A549 (cell line): ENCODE measurements around the gene APLP2. TPM values are rescaled to one million over a fixed set of nuclear protein-coding genes. Genes with fewer than 3 reads are reported as not detected.

ENCODE experiments used
- ATAC-seq, 2 experiments: fragments of 200-7000 bp in 1 of 2; fragments of >200 bp in 1 of 2; cut with Nextera tagmentation in 1 of 2; cut with Tn5 transposase in 1 of 2; 3 replicates each; pipeline versions ENCODE4 v1.8.0 to v1.9.1; 2018 to 2020; ENCODE audit warnings: mild to moderate bottlenecking in 1 of 2, moderate library complexity in 1 of 2
- CTCF ChIA-PET: fragments of 300-600 bp; sonication (Branson Sonifier 250); formaldehyde crosslinking; extraction: SDS; loops from one replicate; lab custom pipeline; 2021; ENCODE audit warnings: antibody characterized with exemption, inconsistent platforms; lab: Yijun Ruan, JAX
- POLR2A ChIA-PET: fragments of 350-600 bp; formaldehyde crosslinking; extraction: SDS; loops from one replicate; lab custom pipeline; 2021; ENCODE audit warnings: antibody characterized with exemption, inconsistent platforms; lab: Yijun Ruan, JAX
- DNase-seq, 2 experiments: peaks; one replicate each; pipeline versions ENCODE4 v3.0.0 to v3.0.0-alpha.2; 2011 to 2016; ENCODE audit warnings: low read depth in 1 of 2, low spot score in 1 of 2
- FAIRE-seq: peaks from 2 replicates; lab custom pipeline; 2011; peaks lifted over from hg19 to GRCh38; lab: Jason Lieb, UNC
- H3K27ac ChIP-seq, 2 experiments: fragments of >200 bp; sonication (Bioruptor Twin); formaldehyde crosslinking; 3 replicates each; pipeline ENCODE4 v1.5.1; 2016 to 2017
- H3K4me1 ChIP-seq: fragments of >200 bp; sonication (Bioruptor Twin); formaldehyde crosslinking; 3 replicates; pipeline ENCODE4 v1.6.1; 2016
- H3K4me2 ChIP-seq: fragments of >200 bp; sonication (Bioruptor Twin); formaldehyde crosslinking; 3 replicates; pipeline ENCODE4 v1.6.1; 2016
- H3K4me3 ChIP-seq: fragments of >200 bp; sonication (Bioruptor Twin); formaldehyde crosslinking; 3 replicates; pipeline ENCODE4 v1.5.1; 2016
- H3K9me3 ChIP-seq: fragments of >200 bp; sonication (Bioruptor Twin); formaldehyde crosslinking; 3 replicates; pipeline ENCODE4 v1.6.1; 2016
- CHD4 ChIP-seq: fragments of 200-600 bp; sonication (generic); IDR thresholded peaks from 2 replicates; pipeline ENCODE4 v1.6.1; 2016; ENCODE audit warnings: antibody characterized with exemption, mild to moderate bottlenecking, borderline replicate concordance
- EP300 ChIP-seq, 2 experiments: fragments of >200 bp; sonication (Bioruptor Twin); formaldehyde crosslinking; IDR thresholded peaks; 2 replicates in 1 of 2; 3 replicates in 1 of 2; pipeline ENCODE4 v1.6.1; 2016 to 2017
- ESRRA ChIP-seq: fragments of 150-350 bp; IDR thresholded peaks from 2 replicates; pipeline ENCODE4 v1.6.1; 2014; ENCODE audit warnings: mild to moderate bottlenecking, low read length, borderline replicate concordance
- FOSL2 ChIP-seq, 2 experiments: fragments of 450-650 bp in 1 of 2; fragments of >200 bp in 1 of 2; sonication (Bioruptor Twin) in 1 of 2; formaldehyde crosslinking; IDR thresholded peaks; 2 replicates each; pipeline versions ENCODE4 v1.5.0 to v1.6.1; 2016 to 2020; ENCODE audit warnings: mild to moderate bottlenecking in 1 of 2, moderate library complexity in 1 of 2
- FOXS1 ChIP-seq: fragments of 250-450 bp; sonication (Bioruptor Pico); IDR thresholded peaks from 2 replicates; pipeline ENCODE4 v1.5.0; 2020; ENCODE audit warnings: mild to moderate bottlenecking, moderate library complexity
- GATA3 ChIP-seq: IDR thresholded peaks from 2 replicates; pipeline ENCODE4 v1.6.1; 2012; ENCODE audit warnings: borderline replicate concordance
- HDAC2 ChIP-seq: fragments of 200-600 bp; sonication (generic); IDR thresholded peaks from 2 replicates; pipeline ENCODE4 v1.6.1; 2016
- HOXB5 ChIP-seq: fragments of 250-450 bp; sonication (Bioruptor Pico); IDR thresholded peaks from 2 replicates; pipeline ENCODE4 v1.5.0; 2020; ENCODE audit warnings: mild to moderate bottlenecking, moderate library complexity
- JUNB ChIP-seq: fragments of >200 bp; sonication (Bioruptor Twin); formaldehyde crosslinking; IDR thresholded peaks from 2 replicates; pipeline ENCODE4 v1.6.1; 2016
- KDM5A ChIP-seq: fragments of 200-600 bp; sonication (generic); IDR thresholded peaks from 2 replicates; pipeline ENCODE4 v1.6.1; 2016; ENCODE audit warnings: antibody characterized with exemption, mild to moderate bottlenecking
- POLR2AphosphoS2 ChIP-seq: conservative IDR thresholded peaks from 2 replicates; pipeline ENCODE4 v1.6.1; 2012; ENCODE audit warnings: low read length, improper control_type of control experiment, inconsistent platforms
- RAD21 ChIP-seq, 2 experiments: fragments of >200 bp in 1 of 2; sonication (Bioruptor Twin) in 1 of 2; formaldehyde crosslinking in 1 of 2; IDR thresholded peaks in 1 of 2; conservative IDR thresholded peaks in 1 of 2; 2 replicates in 1 of 2; 3 replicates in 1 of 2; pipeline ENCODE4 v1.6.1; 2012 to 2018; ENCODE audit warnings: inconsistent platforms in 1 of 2
- RARB ChIP-seq: fragments of 250-450 bp; sonication (Bioruptor Pico); IDR thresholded peaks from 2 replicates; pipeline ENCODE4 v1.8.0; 2021; ENCODE audit warnings: mild to moderate bottlenecking, moderate library complexity
- SMC3 ChIP-seq: fragments of >200 bp; sonication (Bioruptor Twin); formaldehyde crosslinking; IDR thresholded peaks from 3 replicates; pipeline ENCODE4 v1.6.1; 2018; ENCODE audit warnings: inconsistent platforms
- TP53 ChIP-seq: fragments of 250-450 bp; sonication (Bioruptor Pico); IDR thresholded peaks from 2 replicates; pipeline ENCODE4 v1.5.0; 2021; ENCODE audit warnings: mild to moderate bottlenecking, moderate library complexity
- WGBS: methylation state at CpG from one replicate; pipeline ENCODE4 v1.1.6; 2017; ENCODE audit errors: missing lambda C conversion rate; 5-methylcytosine and 5-hydroxymethylcytosine counted together
- polyA plus RNA-seq, 4 experiments: library from polyadenylated mRNA; depleted of rRNA in 3 of 4; stranded (reverse); fragments of >200 nt; fragmentation: RNase III in 1 of 4; extraction: RNeasy Plus Mini Kit Qiagen cat#74134 plus additional on column Dnase treatment in 1 of 4; gene quantifications; 2 replicates in 3 of 4; 3 replicates in 1 of 4; pipeline ENCODE4 v1.2.3, GENCODE V29; 2011 to 2017
- TF ChIP-seq, protein P1 (sequence below): fragments of 150-350 bp; IDR thresholded peaks from 2 replicates; pipeline ENCODE4 v1.6.1; 2014; ENCODE audit warnings: low read depth, mild to moderate bottlenecking, low read length
- TF ChIP-seq, protein P2 (sequence below): fragments of >200 bp; sonication (Bioruptor Twin); formaldehyde crosslinking; IDR thresholded peaks from 3 replicates; pipeline ENCODE4 v1.5.1; 2016
- TF ChIP-seq, protein P3 (sequence below): fragments of >200 bp; sonication (Bioruptor Twin); formaldehyde crosslinking; IDR thresholded peaks from 3 replicates; pipeline ENCODE4 v1.6.1; 2016
- TF ChIP-seq, protein P4 (sequence below): IDR thresholded peaks from 2 replicates; pipeline ENCODE4 v1.6.1; 2012; ENCODE audit warnings: low read depth, borderline replicate concordance
- TF ChIP-seq, protein P5 (sequence below): IDR thresholded peaks from 2 replicates; pipeline ENCODE4 v1.6.1; 2012

Gene APLP2
- polyA plus RNA-seq, 2 of the 4 experiments (the other 2 are of a cell fraction): 166 to 203 TPM

DNA sequence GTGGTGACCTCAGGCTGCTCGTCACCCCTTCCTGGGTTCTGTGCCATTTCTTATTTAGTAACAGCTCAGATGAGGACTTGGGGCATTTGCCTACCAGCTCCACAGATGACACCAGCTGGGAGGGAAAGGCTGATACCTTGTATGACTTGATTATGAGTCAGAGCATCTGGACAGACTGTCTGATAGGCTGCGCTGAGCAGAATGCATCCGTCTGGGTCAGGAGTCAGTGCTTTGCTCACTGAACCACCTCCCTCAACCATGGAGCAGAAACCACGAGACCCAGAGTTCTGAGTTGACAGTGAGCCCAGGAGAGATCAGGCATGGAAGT lies 96.7 kb downstream of the APLP2 start:
- FAIRE-seq: no peak

DNA sequence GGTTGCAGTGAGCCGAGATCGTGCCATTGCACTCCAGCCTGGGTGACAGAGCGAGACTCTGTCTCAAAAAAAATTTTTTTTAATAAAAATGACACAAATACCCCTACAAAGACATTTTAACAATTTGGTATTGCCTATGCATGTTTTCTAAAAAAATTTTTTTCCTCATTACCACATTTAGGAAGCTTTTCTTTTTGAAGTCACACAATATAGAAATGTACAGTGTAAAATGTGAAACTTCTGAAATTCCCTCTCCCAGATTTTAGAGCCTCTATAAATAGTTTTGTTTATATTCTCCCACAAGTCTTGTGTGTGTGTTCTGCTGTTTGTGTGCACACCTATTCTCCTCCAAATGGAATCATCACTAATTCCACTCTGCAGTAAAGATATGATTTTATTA lies 97.5 kb downstream of the APLP2 start:
- Histone ChIP-seq H3K4me3 (no peak overlapping the region), H3K27ac (peak overlapping the region; percentile 67 to 79), H3K9me3 (no peaks in the 10 kb centered on the region), H3K4me2 (peak overlapping the region; percentile 47; the same call in 1 of the 3 replicates), H3K4me1 (peaks cover 24% of the 10 kb centered on the region)
- ATAC-seq (no peak), FAIRE-seq (no peak), DNase-seq (no peak)
- CTCF ChIA-PET: no interaction called here
- POLR2A ChIA-PET: no interaction called here
- no peak for TF ChIP-seq KDM5A
- no peak for TF ChIP-seq SMC3
- no peak for TF ChIP-seq ESRRA
- no peak for TF ChIP-seq TP53 (CRISPR knock-in tag)
- TF ChIP-seq, protein P1, sequence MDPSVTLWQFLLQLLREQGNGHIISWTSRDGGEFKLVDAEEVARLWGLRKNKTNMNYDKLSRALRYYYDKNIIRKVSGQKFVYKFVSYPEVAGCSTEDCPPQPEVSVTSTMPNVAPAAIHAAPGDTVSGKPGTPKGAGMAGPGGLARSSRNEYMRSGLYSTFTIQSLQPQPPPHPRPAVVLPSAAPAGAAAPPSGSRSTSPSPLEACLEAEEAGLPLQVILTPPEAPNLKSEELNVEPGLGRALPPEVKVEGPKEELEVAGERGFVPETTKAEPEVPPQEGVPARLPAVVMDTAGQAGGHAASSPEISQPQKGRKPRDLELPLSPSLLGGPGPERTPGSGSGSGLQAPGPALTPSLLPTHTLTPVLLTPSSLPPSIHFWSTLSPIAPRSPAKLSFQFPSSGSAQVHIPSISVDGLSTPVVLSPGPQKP: no peak
- TF ChIP-seq EP300 (IDR thresholded peaks at IDR 0.05): no peak
- no peak for TF ChIP-seq HOXB5 (CRISPR knock-in tag)
- TF ChIP-seq HDAC2: no peak
- TF ChIP-seq RARB (CRISPR knock-in tag): no peak
- no peak for TF ChIP-seq POLR2AphosphoS2
- TF ChIP-seq, protein P2, sequence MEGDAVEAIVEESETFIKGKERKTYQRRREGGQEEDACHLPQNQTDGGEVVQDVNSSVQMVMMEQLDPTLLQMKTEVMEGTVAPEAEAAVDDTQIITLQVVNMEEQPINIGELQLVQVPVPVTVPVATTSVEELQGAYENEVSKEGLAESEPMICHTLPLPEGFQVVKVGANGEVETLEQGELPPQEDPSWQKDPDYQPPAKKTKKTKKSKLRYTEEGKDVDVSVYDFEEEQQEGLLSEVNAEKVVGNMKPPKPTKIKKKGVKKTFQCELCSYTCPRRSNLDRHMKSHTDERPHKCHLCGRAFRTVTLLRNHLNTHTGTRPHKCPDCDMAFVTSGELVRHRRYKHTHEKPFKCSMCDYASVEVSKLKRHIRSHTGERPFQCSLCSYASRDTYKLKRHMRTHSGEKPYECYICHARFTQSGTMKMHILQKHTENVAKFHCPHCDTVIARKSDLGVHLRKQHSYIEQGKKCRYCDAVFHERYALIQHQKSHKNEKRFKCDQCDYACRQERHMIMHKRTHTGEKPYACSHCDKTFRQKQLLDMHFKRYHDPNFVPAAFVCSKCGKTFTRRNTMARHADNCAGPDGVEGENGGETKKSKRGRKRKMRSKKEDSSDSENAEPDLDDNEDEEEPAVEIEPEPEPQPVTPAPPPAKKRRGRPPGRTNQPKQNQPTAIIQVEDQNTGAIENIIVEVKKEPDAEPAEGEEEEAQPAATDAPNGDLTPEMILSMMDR: no peak
- no peak for TF ChIP-seq FOXS1 (CRISPR knock-in tag)
- TF ChIP-seq, protein P3, sequence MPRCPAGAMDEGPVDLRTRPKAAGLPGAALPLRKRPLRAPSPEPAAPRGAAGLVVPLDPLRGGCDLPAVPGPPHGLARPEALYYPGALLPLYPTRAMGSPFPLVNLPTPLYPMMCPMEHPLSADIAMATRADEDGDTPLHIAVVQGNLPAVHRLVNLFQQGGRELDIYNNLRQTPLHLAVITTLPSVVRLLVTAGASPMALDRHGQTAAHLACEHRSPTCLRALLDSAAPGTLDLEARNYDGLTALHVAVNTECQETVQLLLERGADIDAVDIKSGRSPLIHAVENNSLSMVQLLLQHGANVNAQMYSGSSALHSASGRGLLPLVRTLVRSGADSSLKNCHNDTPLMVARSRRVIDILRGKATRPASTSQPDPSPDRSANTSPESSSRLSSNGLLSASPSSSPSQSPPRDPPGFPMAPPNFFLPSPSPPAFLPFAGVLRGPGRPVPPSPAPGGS: no peak
- no peak for TF ChIP-seq GATA3
- 94% methylated on average over 3 of the region's 3 CpGs for WGBS

More for the DNA sequence above, 96.7 kb downstream of the APLP2 start:
- Histone ChIP-seq H3K4me3 (no peak overlapping the region), H3K4me2 (peak overlapping the region; percentile 47), H3K9me3 (no peaks in the 10 kb centered on the region), H3K27ac (peak overlapping the region; percentile 67 to 79), H3K4me1 (peaks cover 24% of the 10 kb centered on the region)
- whole genome bisulfite sequencing: 0% methylated on average over 4 of the region's 4 CpGs
- CTCF ChIA-PET: interaction anchor here (1.1 to 2.2 kb wide), 2 partner anchors 9 to 20 kb away, joined by 3 to 5 read pairs; no protein-coding TSS in a partner anchor
- TF ChIP-seq CHD4: no peak
- no peak for TF ChIP-seq RAD21 (conservative IDR thresholded peaks at IDR 0.05 in 1 of 2, IDR thresholded peaks at IDR 0.05 in 1 of 2)
- TF ChIP-seq, protein P4, sequence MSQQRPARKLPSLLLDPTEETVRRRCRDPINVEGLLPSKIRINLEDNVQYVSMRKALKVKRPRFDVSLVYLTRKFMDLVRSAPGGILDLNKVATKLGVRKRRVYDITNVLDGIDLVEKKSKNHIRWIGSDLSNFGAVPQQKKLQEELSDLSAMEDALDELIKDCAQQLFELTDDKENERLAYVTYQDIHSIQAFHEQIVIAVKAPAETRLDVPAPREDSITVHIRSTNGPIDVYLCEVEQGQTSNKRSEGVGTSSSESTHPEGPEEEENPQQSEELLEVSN: peak; percentile 50; the same call in 1 of the 2 replicates
- peak; percentile 63 for TF ChIP-seq FOSL2 (IDR thresholded peaks at IDR 0.05)
- TF ChIP-seq FOSL2 (CRISPR knock-in tag; IDR thresholded peaks at IDR 0.05): peak; percentile 76
- peak; percentile 47; the same call in 1 of the 2 replicates for TF ChIP-seq JUNB
- TF ChIP-seq, protein P5, sequence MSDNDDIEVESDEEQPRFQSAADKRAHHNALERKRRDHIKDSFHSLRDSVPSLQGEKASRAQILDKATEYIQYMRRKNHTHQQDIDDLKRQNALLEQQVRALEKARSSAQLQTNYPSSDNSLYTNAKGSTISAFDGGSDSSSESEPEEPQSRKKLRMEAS: peak; percentile 61
- DNase-seq: peak; percentile 81 to 87
- POLR2A ChIA-PET: no interaction called here
- peak; percentile 98 to 99 for ATAC-seq
